Measurements from ENCODE around the gene FZD10.

The FZD10 gene

GRCh38 chr12:130184404-130185090, 22.3 kb downstream of the FZD10 start:
- no peak overlapping the region for H3K4me3 ChIP-seq (ENCODE audit: control insufficient read depth, low read depth, low read length)
- TF ChIP-seq, protein P1, sequence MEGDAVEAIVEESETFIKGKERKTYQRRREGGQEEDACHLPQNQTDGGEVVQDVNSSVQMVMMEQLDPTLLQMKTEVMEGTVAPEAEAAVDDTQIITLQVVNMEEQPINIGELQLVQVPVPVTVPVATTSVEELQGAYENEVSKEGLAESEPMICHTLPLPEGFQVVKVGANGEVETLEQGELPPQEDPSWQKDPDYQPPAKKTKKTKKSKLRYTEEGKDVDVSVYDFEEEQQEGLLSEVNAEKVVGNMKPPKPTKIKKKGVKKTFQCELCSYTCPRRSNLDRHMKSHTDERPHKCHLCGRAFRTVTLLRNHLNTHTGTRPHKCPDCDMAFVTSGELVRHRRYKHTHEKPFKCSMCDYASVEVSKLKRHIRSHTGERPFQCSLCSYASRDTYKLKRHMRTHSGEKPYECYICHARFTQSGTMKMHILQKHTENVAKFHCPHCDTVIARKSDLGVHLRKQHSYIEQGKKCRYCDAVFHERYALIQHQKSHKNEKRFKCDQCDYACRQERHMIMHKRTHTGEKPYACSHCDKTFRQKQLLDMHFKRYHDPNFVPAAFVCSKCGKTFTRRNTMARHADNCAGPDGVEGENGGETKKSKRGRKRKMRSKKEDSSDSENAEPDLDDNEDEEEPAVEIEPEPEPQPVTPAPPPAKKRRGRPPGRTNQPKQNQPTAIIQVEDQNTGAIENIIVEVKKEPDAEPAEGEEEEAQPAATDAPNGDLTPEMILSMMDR (IDR thresholded peaks at IDR 0.05; ENCODE audit: control insufficient read depth, insufficient read depth, low read depth, low read length, missing control alignments), result no peak
- no peak for DNase-seq (ENCODE audit: low read depth)

- no peak overlapping the region for H3K4me3 ChIP-seq (ENCODE audit: control insufficient read depth, low read depth, low read length)
- DNase-seq (ENCODE audit: low read depth), result no peak
- TF ChIP-seq, protein P1 (IDR thresholded peaks at IDR 0.05; ENCODE audit: control insufficient read depth, insufficient read depth, low read depth, low read length, missing control alignments), result no peak
Measured at GRCh38 chr12:130185455-130186391, 23.5 kb downstream of the FZD10 start.

DNA sequence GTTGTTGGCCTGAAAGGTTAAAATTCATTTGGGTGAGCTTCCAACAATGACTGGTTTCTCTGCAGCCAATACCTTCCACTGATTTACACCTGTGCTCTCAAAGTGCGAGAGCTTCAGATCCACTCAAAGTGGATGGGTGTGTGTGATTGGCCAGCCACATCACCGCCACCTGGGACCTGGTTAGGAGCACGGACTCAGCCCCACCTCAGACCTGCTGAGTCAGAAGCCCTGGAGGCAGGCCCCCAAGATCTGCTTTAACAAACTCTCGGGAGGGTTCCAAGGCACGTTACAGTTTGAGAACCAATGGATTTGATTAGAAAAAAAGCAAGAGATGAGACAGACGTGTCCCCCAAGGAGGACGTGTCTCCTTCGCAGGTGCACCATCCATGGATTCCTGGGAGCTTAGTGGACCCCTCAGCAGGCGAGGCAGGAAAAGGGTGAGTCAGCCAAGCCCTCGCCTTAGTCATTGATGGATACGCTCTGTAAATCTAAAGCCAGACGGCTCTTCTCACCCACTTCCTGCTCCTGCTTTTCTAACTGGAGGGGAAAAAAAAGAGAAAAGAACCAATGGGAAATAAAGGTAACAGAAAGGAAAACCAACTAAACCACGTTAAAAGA, 24.5 kb downstream of the FZD10 start:
- TF ChIP-seq, protein P1 (IDR thresholded peaks at IDR 0.05; ENCODE audit: control insufficient read depth, insufficient read depth, low read depth, low read length, missing control alignments), result no peak
- DNase-seq (ENCODE audit: low read depth), result no peak
- no peak overlapping the region for H3K4me3 ChIP-seq (ENCODE audit: control insufficient read depth, low read depth, low read length)

GRCh38 chr12:130192642-130193345, 30.5 kb downstream of the FZD10 start:
- TF ChIP-seq, protein P1 (IDR thresholded peaks at IDR 0.05; ENCODE audit: control insufficient read depth, insufficient read depth, low read depth, low read length, missing control alignments), result no peak
- no peak for DNase-seq (ENCODE audit: low read depth)
- no peak overlapping the region for H3K4me3 ChIP-seq (ENCODE audit: control insufficient read depth, low read depth, low read length)

GRCh38 chr12:130194154-130194553, 31.9 kb downstream of the FZD10 start:
- no peak overlapping the region for H3K4me3 ChIP-seq (ENCODE audit: control insufficient read depth, low read depth, low read length)
- no peak for DNase-seq (ENCODE audit: low read depth)
- TF ChIP-seq, protein P1 (IDR thresholded peaks at IDR 0.05; ENCODE audit: control insufficient read depth, insufficient read depth, low read depth, low read length, missing control alignments), result no peak

GRCh38 chr12:130195369-130195768, 33.1 kb downstream of the FZD10 start:
- TF ChIP-seq, protein P1 (IDR thresholded peaks at IDR 0.05; ENCODE audit: control insufficient read depth, insufficient read depth, low read depth, low read length, missing control alignments), result no peak
- DNase-seq (ENCODE audit: low read depth), result no peak
- H3K4me3 ChIP-seq (ENCODE audit: control insufficient read depth, low read depth, low read length), result no peak overlapping the region
